NCI-H146 treated with DMSO at 0.1 percent for 48 hours (cell line): ENCODE measurements around the gene AGAP3.

ENCODE experiments used
- DNase-seq: peaks from one replicate; lab custom pipeline; 2025; ENCODE audit not compliant: unreplicated experiment; lab: John Stamatoyannopoulos, UW

The AGAP3 gene

DNA sequence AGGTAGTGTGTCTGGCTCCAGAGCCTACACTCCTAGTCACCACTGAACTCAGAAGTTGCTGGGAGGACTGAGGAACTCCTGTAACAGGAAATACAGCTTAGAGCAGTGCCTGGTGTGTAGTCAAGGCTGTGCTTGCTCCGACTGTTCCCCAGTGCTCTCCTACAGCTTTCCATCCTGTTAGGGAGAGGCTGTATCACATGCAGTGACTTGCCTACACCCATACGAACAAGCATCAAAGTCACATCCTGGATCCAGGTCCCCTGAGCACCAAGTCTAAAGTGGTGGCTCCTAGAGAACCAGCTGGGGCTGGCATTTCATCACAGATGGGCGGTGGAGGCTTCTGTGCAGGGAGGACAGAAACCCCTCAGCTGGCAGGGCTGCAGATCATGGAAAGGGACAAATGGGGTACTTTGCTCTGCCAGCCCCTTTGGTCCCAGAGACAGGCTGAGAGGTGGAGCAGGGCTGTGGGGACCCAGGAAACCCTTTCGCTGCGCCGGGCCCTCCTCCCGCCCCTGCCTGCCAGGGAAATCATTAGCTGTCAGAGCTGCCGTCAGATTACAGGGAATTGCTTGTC lies 93.1 kb downstream of the AGAP3 start:
- DNase-seq: no peak

DNA sequence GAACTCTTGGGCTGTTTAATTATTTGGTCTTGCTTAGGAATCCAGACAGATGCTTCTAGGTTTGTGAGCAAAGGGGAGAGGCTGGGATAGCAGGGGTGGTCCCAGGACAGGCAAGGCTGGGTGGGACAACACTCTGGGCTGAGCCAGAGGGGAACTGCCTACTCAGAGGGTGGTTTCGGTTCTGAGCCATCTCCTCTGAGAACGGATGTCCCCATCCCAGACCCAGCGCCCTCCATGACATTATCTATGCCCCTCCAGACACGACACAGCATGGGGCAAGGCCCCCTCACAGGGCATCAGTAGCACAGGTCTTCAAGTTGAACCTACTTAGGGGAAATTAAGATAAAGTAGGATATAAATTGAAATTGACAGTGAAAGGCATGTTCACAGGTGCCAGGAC lies 93.7 kb downstream of the AGAP3 start:
- DNase-seq: no peak

DNA sequence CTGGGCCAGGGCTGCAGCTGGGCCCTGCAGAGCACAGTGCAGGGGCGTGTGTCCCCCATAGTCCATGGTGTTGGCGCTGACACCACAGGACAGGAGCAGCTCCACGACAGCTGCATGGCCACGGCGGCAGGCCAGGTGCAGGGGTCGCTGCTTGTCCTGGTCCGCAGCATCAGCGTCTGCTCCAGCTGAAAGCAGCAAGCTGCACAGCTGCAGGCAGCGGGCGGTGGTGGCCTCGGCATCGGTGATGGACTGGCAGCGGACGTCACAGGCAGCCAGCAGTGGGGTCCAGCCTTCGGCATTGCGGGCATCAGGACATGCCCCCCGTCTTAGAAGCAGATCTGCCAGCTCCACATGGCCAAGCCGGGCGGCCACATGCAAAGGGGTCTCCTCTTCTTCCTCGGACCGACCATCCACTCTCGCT lies 94.7 kb downstream of the AGAP3 start:
- DNase-seq: no peak

DNA sequence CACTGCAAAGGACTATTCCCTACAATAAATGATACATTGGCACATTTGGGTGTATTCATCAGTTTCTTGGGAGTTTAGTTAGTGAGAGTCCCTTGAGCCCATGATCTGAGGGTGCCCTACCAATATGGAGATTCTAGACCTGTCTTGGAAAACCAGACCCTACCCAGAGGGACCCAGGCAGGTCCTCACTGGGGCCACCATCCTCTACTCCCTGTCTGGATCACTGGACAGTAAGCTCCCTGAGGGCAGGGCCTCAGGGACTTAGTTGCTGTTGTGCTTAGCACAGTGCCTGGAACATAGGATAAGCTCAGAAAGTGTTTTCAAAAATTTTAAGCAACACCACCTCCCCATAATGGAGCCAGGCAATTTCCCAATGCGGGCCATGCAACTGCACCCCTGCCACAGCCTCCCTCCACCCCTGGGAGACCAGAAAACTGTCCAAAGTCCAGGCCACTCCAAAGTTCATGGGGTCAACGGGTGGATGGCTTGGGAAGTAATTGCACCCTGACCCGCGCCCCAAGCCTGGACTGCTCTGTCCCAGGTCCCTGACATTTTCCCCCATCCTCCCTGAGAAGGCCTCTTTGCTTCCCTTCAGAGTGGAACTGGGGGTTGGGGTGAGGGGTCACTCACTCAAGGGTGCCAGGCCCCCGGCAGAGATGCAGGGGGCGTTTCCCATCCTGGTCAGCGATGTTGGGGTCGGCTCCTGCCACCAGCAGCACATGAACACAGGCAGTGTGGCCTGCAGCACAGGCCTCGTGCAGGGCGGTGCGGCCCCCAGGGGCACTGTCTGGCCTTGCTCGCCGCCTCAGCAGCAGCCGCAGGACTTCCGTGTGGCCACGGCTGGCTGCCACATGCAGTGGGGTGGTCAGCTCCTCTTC lies 99.7 kb downstream of the AGAP3 start:
- no peak for DNase-seq

DNA sequence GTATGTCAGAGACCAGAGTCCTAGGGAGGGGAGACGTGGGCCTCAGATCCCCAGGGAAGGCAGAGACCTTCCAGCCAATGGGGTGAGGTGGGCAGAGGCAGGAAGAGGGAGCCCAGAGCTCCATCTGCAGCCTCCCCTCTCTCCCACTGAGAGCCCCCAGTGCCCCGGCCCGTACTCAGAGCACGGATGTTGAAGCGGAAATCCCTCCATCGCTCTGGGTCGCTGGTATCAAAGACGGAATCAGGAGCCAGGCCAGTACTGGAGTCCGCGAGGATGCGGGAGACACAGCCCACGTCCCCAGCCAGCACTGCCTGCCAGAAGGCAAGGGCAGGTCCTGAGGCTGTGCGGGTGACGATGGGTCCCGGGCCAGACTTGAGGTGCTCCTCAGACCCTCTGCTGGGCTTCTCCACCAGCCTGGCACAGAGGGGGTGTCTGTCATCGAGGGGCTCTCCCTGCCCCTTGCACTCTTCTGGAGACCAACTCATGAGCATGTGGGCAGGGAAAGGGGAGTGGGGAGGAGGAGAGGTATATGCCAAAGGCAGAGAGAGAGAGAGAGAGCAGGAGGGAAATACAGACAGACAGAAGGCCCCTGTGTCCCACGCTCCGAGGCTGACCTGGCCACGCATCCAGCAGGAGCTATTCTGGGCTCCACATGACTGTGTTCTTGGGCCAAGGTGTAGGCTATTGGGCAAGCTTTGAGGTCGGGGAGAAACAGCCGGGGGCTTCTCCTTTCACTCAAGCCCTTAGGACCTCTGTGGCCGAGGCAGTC lies 100.5 kb downstream of the AGAP3 start, which contains the start of gene ASB10:
Gene ASB10, minus strand, starts transcription at position 611 of the 769 bp plus-strand sequence. Its CDS starts 120 bp downstream, at position 491.
- no peak for DNase-seq

DNA sequence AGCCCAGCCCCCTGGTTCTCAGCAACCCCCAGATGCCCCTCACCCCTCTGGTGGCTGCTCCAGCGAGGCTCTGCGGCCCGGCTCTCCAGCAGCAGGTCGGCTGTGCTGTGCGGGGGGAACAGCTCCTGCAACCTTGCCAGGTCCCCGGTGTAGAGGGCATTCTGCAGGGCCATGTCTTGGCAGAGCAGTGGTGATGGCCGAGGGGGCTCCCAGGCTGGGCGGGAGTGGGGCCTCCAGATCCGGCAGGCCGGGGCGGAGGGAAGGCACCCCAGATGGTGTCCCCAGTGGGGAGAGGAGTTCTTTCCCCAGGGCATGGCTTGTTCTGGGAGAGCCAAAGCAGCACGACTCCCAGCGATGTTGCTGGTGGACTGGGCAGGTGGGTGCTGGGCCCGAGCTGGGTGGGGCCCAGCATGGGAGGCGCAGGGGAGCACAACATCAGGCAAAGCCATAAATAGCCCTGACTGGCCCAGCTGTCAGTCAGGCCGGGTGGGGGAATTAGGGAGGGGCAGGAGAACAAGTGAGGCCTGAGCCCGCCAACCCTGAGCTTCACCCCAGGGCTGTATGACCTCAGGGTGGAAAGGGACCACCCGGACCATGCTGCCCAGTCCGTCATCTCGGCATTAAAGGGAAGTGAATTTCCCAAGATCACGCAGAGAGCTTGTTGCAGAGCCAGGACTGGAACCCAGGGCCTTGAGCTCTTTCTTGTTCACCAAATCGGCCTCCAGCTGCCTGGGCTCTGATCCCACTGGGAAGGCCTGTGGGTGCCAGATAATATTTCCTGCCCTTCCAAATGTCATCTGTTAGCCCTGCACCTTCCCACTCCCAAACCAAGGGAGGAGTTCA lies 101.4 kb downstream of the AGAP3 start:
- DNase-seq: no peak

DNA sequence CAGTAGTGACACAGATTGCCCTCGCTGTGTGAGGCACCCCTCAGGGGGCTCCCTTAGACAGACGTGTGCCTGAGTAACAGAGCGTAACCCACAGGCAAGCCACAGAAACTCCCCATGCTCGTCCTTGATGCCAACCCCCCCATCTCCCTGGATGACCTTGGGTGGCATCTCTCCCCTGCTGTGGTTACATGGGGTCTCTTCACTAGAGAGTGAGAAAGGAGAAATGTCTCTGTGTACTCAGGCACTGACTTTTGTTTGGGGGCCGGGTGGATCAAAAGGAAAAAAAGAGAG lies 101.9 kb downstream of the AGAP3 start:
- DNase-seq: no peak

DNA sequence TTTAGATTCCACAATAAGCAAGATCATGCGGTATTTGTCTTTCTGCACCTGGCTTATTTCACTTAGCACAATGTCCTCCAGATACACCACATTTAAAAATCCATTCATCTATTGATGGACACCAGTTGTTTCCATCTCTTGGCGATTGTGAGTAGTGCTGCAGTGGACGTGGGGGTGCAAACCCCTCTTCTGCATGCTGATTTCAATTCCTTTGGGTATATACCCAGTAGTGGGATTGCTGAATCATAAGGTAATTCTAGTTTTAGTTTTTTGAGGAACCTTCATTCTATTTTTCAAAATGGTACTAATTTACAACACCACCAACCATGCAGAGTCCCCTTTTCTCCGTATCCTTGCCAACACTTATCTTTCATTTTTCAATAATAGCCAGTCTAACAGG lies 102.8 kb downstream of the AGAP3 start:
- DNase-seq: no peak

DNA sequence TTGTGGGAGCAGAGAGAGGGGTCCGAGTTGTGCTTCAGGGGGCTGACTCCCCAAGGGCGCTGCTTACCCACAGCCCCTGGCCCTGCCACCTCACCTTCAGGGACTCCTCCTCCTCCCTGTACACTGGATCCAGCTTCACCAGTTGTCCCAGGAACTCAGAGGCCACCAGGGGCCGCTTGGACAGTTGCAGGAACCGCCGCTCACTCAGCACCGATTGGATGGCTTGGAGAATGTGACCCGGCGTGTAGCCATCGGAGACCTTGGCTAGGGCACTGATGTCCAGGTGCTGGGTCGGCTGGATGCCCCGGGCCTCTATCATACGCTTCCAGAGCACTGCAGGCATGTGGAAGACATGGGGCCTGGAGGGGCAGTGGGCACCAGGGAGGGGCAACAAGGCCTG lies 105.3 kb downstream of the AGAP3 start:
- DNase-seq: no peak

DNA sequence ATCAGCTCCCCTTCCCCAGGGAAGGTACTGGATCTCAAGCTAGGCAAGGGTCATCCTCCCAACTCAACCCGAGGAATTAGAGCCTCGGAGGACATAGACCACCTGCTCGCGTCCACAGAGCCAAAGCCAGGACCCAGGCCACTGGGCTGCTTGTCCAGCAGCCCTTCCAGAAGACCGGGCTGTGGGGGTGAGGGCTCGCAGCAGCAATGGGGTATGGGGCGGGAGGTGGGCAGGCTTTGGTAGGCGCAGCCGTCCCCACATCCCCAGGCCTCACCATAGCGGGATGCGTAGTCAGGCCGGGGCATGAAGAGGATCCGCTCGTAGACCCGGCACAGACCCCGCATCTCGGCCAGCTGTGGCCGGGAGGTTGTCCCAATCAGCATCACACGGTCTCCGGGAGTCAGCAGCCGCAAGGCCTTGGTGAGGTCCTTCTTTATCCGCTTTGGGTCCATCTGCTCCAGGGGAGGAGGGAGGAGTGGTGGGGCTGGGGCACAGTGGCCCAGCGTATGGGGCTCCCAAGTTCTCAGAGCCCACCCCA lies 105.8 kb downstream of the AGAP3 start:
- DNase-seq: no peak

DNA sequence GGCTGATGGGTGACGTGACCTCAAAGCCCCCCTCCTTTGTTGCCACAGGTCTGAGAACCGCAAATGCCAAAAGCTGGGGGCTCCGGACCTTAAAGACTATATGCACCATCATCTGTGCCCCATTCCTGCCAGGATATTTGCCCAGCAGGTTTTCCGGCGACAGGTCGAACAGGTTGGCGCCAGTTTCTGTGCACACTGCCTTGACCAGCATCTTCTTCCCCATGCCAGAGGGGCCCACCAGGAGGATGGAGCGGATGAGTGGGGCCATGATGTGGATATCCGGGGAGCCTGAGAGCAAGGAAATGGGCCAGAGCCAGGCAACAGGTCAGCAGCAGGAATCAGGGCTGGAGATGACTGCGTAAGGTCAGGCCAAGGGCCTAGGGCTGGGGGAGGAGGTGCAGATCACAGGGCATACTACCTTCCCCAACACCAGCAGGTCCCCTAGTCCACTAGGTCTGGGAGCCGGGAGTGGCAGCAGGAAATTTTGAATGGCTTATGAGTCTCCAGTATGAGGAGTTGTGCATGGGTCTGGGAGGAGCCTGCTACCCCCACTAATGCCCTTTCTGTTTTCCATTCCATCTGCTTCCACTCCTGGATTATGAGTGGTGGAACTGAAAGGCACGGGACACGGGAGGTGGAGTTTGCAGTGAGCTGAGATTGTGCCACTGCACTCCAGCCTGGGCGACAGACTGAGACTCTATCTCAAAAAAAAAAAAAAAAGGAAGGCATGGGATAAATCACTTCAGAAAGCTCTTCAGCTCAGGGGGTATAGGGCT lies 107.1 kb downstream of the AGAP3 start:
- DNase-seq: no peak
